ENCODE measurements around the gene COL17A1.

Gene COL17A1

DNA sequence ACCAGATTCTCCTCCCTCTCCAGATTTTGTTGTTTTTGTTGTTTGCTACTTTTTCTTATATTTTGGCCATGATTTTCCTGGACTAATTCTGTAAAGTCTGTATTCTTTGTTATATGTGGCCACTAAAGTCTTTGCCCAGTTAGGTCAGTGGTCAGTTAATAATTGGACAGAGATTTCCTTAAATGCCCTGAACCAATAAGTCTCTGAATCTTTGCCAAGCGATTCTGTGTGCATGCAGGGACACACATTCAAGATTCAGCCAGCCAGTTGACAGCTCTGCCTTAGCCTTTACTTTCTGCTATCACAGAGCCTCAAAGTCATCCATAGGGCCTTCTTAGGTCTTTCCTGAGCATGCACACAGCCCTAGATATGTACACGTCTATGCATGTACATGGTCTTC lies 11.0 kb upstream of the COL17A1 start:
- DNase-seq (ENCODE audit: low read depth), result no peak

DNA sequence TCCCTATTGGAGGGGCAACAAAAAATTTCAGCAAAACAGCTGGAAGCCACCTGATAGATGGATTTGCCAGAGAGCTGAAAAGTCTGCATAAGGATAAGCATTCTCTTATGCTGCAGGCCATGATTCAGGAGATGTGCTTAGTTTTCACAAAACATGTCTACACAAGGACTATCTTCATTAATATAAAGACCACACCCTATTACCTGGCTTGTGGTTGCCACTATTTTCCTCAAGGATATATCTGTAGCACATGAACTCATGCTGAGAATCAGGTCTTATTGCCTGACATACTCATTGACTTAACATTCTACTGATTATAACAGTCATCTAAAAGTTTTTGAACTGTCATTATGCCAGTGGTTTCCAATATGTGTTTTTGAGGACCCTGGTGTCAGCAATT lies 7.1 kb upstream of the COL17A1 start:
- no peak for DNase-seq (ENCODE audit: low read depth)

DNA sequence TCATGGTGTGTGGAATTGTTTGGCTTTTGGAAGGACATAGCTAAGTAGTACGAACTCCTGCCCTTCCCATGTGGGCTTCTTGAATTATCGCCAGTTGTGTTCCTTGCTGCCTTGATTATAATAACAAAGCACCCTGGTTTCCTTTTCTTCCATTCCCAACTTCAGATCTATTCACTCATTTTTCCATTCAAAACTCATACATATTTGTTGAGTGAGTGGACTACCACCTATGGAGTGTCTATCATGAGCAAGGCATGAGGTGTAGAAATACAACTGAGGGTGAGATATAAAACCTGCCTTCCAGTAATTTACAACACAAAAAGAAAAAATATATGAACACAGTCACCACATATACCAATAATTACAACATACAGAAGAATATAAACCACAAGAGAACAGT lies 4.9 kb upstream of the COL17A1 start:
- no peak for DNase-seq (ENCODE audit: low read depth)

- no peak for DNase-seq (ENCODE audit: low read depth)
Observed at GRCh38 chr10:104089621-104090020, 3.9 kb upstream of the COL17A1 start.

GRCh38 chr10:104088239-104088638 lies 2.6 kb upstream of the COL17A1 start:
- DNase-seq (ENCODE audit: low read depth), result no peak

DNA sequence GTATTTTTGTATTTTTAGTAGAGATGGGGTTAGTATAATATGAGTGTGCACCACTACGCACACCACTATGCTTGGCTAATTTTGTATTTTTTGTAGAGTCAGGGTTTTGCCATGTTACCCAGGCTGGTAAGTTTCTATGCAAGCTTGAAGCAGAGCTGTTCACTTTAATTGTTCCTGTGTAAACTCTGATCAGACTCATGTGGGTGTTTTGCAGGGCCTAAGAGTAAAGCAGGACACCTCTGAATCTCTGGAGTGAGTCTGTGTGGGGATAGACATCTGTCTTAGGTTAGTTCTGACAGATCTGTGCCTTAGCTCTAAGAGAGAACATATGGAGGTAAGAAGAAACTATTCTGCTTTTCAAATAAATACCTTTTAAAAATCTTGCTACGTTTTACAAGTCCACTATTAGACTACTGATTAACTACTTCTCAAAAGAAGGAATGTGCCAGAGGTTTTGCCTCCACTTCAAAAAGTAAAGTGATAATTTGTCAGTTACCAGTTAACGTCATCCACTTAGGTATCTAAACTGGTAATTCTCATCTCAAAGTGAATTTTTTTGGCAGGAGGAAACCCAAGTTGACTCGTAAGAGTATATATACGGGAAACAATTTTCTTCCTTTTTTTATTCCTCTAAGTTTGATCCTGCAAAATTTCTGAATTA lies 1.1 kb downstream of the COL17A1 start:
- no peak for DNase-seq (ENCODE audit: low read depth)

- DNase-seq (ENCODE audit: low read depth), result no peak
Observed at GRCh38 chr10:104081998-104082397, 3.7 kb downstream of the COL17A1 start.

GRCh38 chr10:104080762-104081161 lies 4.9 kb downstream of the COL17A1 start:
- DNase-seq (ENCODE audit: low read depth), result no peak

DNA sequence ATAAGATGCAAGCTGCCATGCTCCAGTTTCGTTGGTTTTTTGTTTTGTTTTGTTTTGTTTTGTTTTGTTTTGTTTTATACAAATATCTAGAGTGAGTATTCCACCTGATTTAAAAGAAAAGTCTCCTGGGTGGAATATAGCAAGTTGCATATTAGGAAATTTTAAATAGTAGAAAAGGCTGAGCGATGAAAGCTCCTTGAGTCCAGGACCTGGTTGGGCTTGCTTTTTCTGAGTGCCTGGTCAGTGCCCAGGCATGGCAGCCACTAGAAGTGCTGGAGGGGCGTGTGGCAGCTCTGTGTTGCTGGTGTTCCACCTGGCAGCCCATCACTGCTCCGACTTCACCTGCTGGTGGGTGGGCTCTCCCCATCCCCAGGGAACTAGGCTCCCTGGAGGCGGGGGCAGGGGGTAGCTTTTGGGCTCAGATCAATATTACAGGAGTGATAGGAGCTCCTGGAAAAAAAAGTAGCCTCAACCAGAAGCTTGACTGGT lies 8.0 kb downstream of the COL17A1 start:
- DNase-seq (ENCODE audit: low read depth), result no peak

DNA sequence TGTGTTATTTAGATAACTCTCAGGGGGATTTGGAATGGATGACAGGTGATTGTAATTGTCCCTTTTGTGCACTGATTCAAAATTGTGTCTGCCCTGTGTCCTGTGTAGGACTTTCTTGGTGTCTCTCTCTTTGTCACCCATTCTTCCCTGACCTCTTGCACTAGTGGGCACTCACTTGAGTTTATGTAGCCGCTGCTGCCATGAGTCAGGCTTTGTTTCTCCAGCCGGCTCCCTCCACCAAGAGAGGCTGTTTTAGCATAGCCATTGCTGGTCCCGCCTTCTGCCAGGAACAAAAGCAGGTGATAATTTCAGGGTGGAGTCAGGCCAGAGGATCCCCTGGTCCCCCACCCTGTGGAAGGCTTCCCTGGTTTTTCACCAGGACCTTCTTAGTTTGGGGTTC lies 8.4 kb downstream of the COL17A1 start:
- DNase-seq (ENCODE audit: low read depth), result no peak

DNA sequence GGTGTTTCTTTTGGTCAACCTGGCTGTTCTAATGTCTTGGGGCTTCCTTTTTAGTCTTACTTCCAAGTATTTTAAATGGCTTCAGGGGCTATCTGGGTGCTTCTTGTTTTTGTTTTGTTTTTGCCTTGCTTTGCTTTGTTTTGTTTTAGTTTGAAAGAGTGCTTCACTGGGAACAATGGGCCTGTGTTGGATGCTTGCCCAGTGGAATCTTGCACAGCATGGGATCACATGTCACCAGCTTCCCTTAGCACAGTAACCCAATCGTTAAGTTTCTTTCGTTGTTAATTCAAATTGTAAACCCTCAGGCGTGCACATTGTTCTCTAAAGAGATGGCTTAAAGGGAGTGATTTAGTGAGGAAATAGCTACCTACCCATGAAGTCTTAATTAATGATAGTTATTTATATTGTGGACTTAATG lies 8.9 kb downstream of the COL17A1 start:
- no peak for DNase-seq (ENCODE audit: low read depth)

GRCh38 chr10:104074505-104074904 lies 11.2 kb downstream of the COL17A1 start:
- no peak for DNase-seq (ENCODE audit: low read depth)

DNA sequence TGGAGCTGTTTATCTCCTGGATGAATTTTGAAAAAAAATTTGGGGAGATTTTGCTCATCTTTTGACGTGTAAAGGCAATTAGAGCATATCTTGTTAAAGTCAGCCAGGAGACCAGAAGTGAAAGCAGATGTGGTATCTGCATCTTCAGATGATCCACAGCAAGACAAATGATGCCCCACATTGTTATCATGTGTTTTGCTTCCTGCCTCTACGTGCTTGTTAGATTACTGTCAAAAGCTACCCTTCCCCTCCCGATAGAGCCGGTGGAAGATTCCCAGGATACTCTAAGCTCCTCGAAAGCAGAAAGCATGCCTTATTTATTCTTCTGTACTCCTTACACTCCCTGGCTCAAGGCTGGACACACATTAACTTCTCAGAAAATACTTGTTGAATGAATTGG lies 12.9 kb downstream of the COL17A1 start:
- no peak for DNase-seq (ENCODE audit: low read depth)

GRCh38 chr10:104069613-104070012 lies 16.1 kb downstream of the COL17A1 start:
- DNase-seq (ENCODE audit: low read depth), result no peak

- no peak for DNase-seq (ENCODE audit: low read depth)
Observed at GRCh38 chr10:104067525-104067924, 18.2 kb downstream of the COL17A1 start.

DNA sequence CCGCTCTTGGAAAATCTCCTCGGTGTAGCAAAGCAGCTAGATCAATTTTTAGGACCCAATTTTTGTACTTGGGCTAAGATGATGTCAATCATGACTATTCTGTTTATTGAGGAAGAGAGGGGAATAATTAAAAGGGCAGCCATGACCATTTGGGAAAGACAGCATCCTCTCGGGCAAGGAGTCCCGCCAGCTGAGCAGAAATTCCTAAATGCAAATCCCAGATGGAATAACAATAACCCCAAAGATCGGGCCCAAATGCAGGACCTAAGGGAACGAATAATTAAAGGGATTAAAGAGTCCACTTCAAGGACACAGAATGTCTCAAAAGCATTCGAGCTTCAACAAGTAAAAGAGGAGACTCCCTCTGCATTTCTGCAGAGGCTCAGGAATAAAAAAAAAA lies 18.7 kb downstream of the COL17A1 start:
- no peak for DNase-seq (ENCODE audit: low read depth)

DNA sequence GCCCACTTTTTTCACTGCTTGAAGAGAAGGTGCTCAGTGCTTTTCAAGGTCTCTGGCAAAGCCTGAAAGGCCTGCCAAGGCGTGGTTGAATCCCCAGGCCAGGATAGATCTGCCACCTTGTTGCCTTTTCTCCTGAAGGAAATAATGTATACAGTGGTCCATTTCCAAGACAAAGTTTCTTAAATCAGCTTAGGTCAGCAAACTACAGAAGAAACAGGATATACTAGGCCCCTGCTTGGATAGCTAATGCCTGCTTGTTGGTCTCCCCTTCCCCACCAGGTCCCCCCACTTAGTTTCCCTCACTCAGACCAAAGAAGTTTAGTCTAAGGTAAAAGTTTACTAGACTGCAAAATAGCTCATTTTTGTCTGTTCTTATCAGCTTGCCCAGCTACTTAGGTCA lies 19.9 kb downstream of the COL17A1 start:
- DNase-seq (ENCODE audit: low read depth), result no peak

DNA sequence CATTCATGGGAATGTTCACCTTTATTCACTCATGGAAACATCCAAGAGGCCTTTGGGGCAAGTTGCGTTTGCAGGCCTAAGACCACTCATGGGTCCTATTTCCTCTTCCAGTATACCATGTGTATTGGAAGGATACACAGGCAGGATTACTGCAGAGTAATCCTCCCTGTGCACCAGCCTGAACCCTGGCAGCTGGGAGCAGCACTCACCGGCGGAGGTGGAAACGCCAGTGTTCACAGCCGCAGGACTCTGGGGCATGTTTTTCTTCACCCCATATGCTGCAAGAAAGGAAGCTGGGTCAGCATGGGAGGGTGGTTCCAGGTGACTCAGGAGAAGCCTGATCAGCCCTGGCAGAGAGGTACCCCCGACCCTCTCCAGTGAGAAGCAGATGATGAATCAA lies 24.5 kb downstream of the COL17A1 start:
- no peak for DNase-seq (ENCODE audit: low read depth)

- no peak for DNase-seq (ENCODE audit: low read depth)
Observed at GRCh38 chr10:104059364-104059763, 26.3 kb downstream of the COL17A1 start.

GRCh38 chr10:104057717-104058116 lies 28.0 kb downstream of the COL17A1 start:
- DNase-seq (ENCODE audit: low read depth), result no peak

DNA sequence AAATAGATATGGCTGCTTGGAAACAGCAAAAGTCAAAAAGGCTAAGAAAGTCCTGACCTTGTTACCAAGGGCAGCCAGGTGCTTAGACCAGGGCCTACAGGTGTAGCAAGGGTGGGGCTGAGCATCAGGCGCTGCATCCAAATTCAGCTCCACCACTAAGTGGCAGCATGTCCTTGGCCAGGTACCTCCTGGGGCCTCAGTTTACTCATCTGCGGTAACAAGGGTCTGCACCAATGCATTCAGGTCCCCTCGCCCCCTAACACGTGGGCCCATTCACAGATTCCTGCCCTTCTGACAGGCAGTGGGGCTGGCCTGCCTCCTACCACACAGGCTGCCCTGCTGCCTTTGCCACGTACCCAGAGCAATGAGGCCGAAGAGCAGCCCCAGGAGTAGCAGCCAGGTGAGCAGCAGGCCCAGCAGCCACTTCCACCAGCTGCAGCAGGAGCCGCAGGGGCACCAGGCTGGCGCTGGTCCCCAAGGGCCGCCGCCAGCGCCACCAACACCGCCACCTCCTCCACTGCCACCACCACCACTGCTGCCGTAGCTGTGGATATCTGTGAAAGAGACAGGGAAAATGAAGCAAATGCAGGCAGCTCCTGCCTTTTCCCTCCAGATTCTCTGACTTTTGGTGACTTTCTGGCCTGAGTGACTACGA lies 28.9 kb downstream of the COL17A1 start:
- DNase-seq (ENCODE audit: low read depth), result no peak

DNA sequence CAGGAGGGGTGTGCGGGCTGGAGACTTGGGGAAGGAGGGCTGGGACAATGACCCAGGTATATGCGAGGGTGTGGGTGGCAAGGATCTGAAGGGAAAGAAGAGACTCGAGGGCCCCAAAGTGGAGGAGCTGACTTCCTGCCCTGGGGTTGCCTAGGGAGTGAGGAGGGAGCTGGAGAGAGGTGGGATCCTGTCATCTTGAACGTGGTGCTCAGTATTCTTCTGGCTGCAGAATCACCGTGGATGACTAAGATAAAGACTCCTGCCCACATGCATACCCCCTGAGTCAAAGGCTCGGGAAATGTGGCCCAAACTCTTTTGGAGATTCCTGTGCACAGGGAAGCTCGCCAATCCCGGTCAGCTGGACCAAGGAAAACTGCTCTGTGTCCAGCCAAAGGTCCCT lies 31.2 kb downstream of the COL17A1 start:
- DNase-seq (ENCODE audit: low read depth), result no peak

DNA sequence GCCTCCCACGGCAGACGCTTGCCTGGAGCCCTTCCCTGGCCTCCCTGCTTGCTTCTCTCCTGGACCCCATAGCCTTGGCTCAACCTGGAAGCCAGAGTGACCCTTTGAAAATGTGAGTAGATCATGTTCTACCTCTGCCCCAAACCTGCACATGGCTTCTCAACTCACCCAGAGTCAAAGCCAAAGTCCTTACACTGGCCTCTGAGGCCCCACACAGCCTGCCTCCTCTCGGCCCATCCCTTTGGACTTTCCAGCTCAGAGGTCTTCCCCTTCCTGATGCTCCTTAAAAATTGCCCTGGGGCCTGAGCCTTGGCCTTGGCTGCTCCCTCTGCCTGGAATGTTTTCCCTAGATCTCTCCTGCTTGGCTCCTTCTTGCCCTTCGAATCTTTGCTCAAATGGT lies 32.5 kb downstream of the COL17A1 start:
- no peak for DNase-seq (ENCODE audit: low read depth)

DNA sequence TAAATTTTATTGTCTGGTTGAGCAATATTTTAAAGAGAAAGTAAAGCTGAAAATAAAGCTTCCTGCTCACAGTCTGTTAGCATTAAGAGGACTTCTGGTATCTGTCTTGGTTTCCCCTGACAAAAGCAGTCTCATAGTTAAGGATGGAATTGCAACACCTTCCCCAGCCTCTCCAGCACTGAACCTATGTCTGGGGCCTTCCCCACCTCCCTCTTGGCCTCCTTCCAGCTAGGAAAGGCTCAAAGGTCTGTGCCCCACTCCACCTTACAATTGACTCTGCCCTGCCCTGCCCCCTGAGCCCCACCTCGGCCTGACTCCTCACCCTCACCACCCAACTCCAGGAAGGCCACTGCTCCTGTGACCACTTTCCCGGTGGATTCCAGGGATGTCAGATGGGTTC lies 33.2 kb downstream of the COL17A1 start:
- no peak for DNase-seq (ENCODE audit: low read depth)
